Erythroblast (primary cell): ENCODE measurements around the gene SPOCK1.

Source experiments
- GATA1 ChIP-seq: IDR thresholded peaks from 2 replicates; pipeline ENCODE4 v1.6.1; 2011; ENCODE audit warnings: low read depth, mild to moderate bottlenecking, control low read depth, low read length, moderate library complexity
- POLR2A ChIP-seq: IDR thresholded peaks from 2 replicates; pipeline ENCODE4 v1.6.1; 2011; ENCODE audit warnings: mild to moderate bottlenecking, low read length

- TF ChIP-seq GATA1 (no peak), POLR2A (no peak)
Observed at GRCh38 chr5:137245438-137245837, 253.7 kb downstream of the SPOCK1 start.
